Measurements from ENCODE around the gene SHD.

The SHD gene

DNA sequence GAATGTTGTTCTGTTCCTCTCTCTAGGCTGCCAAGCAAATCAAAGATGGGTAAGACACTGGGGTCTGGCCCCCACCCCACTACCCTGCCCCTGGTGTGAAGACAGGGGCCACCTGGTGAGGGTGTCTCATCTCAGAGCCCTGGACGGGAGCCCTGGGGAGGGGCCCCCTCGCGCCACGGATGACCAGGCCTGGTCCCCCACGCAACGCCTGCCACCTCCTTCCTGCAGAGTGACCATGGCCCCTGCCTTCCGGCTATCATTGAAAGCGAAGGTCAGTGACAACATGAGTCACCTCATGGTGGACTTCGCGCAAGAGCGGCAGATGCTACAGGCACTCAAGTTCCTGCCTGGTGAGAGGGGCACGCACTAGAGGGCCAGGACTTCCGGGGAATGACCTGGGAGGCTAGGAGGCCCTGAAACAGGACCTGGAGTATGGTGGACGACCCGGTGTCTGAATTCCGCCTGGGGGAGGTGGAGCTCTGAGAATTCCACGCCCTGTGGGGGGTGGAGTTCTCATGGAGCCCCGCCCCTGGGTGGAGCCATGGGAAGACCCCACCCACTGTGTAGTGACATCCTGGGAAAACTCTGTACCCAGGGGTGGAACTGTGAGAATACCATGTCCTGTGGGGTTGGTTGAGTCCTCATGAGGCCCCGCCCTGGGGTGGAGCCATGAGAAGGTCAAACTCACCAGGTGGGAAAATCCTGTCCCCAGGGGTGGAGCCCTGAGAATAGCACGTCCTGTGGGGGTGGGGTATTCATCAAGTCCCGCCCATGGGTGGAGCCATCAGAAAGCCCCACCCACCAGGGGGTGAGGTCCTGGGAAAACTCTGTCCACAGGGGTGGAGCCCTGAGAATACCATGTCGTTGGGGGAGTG is 31.4 kb downstream of the SHD start:
- H3K27me3 ChIP-seq (replicated peaks; ENCODE audit: control insufficient read depth, insufficient read depth, low read length, poor library complexity, severe bottlenecking) = no peaks in the 10 kb centered on the region
- no peak for DNase-seq
- H3K4me1 ChIP-seq (ENCODE audit: control insufficient read depth, insufficient read depth, low read length, poor library complexity, severe bottlenecking) = no peaks in the 10 kb centered on the region
- H3K4me3 ChIP-seq (ENCODE audit: insufficient read depth, low read depth, low read length, poor library complexity, severe bottlenecking) = no peak overlapping the region
- H3K36me3 ChIP-seq (ENCODE audit: control insufficient read depth, insufficient read depth, low read length) = no peaks in the 10 kb centered on the region
- no peaks in the 10 kb centered on the region for H3K9me3 ChIP-seq (ENCODE audit: control insufficient read depth, low read length)
- no peak overlapping the region for H3K27ac ChIP-seq (ENCODE audit: insufficient read depth, low read length, poor library complexity, severe bottlenecking)

DNA sequence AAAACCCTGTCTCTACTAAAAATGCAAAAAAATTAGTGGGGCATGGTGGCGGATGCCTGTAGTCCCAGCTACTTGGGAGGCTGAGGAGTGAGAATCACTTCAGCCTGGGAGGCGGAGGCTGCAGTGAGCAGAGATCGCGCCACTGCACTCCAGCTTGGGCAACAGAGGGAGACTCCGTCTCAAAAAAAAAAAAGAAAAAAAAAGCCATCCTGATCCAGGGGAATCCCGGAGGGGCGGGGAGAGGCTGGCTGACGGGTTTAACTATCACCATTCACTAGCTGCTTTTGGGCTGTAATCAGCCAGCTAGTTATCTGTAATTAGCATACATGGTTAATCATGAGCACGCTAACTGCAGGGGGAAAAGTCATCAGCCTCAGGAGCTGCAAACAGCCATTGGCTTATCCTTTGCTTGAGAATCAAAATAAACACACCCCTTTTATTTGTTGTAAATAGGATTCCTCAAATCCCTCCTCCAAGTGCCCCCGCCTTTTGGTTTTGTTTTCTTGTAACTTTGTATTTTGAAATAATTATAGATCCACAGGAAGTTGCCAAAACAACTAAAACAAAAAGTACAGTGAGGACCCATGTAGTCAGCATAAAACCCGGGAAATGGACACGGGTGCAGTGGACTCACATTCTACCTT is 34.9 kb downstream of the SHD start:
- no peak for DNase-seq
- Histone ChIP-seq H3K27me3 (replicated peaks; ENCODE audit: control insufficient read depth, insufficient read depth, low read length, poor library complexity, severe bottlenecking) (no peaks in the 10 kb centered on the region), H3K4me3 (ENCODE audit: insufficient read depth, low read depth, low read length, poor library complexity, severe bottlenecking) (no peak overlapping the region), H3K4me1 (ENCODE audit: control insufficient read depth, insufficient read depth, low read length, poor library complexity, severe bottlenecking) (no peaks in the 10 kb centered on the region), H3K27ac (ENCODE audit: insufficient read depth, low read length, poor library complexity, severe bottlenecking) (no peak overlapping the region), H3K9me3 (ENCODE audit: control insufficient read depth, low read length) (no peaks in the 10 kb centered on the region), H3K36me3 (ENCODE audit: control insufficient read depth, insufficient read depth, low read length) (no peaks in the 10 kb centered on the region)

DNA sequence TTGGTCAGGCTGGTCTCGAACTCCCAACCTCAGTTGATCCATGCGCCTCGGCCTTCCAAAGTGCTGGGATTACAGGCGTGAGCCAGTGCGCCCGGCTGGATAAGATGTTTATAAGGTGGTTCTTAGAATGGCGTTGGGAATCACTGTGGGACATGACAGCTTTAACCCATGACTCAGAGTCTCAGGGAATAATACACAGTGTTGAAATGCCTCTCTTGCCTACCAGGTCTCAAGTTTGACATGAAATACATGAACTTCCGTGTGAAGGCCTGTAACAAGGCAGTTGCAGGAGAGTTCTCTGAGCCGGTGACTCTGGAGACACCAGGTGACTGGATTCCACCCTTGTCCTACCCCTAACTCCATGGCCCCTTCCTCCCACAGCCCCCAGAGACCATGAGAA is 37.9 kb downstream of the SHD start:
- DNase-seq = no peak
- H3K4me1 ChIP-seq (ENCODE audit: control insufficient read depth, insufficient read depth, low read length, poor library complexity, severe bottlenecking) = no peaks in the 10 kb centered on the region

DNA sequence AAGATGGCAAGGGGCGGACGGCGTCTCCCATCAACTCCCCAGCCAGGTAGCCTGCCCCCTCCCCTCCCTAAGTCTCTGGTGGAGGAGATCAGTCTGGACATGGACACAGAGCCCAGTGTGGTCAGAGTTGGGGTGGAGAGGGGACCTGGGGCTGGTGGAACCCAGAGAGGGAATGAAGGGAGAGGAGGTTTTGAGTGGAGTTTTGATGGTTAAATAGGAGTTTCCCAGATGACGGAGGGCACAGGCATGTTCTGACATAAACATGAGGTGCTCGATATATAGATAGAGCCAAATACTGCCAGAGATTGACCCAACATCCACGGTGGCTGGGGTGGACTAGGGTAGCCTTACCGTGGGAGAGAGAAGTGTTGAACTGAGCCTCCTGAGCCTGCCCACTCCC is 39.4 kb downstream of the SHD start:
- H3K4me3 ChIP-seq (ENCODE audit: insufficient read depth, low read depth, low read length, poor library complexity, severe bottlenecking) = no peak overlapping the region
- H3K36me3 ChIP-seq (ENCODE audit: control insufficient read depth, insufficient read depth, low read length) = no peaks in the 10 kb centered on the region
- H3K4me1 ChIP-seq (ENCODE audit: control insufficient read depth, insufficient read depth, low read length, poor library complexity, severe bottlenecking) = no peaks in the 10 kb centered on the region
- H3K27me3 ChIP-seq (replicated peaks; ENCODE audit: control insufficient read depth, insufficient read depth, low read length, poor library complexity, severe bottlenecking) = no peaks in the 10 kb centered on the region
- H3K9me3 ChIP-seq (ENCODE audit: control insufficient read depth, low read length) = no peaks in the 10 kb centered on the region
- H3K27ac ChIP-seq (ENCODE audit: insufficient read depth, low read length, poor library complexity, severe bottlenecking) = no peak overlapping the region
- DNase-seq = no peak

More for the DNA sequence above, 37.9 kb downstream of the SHD start:
- Histone ChIP-seq H3K9me3 (ENCODE audit: control insufficient read depth, low read length) (no peaks in the 10 kb centered on the region), H3K27ac (ENCODE audit: insufficient read depth, low read length, poor library complexity, severe bottlenecking) (no peak overlapping the region), H3K27me3 (replicated peaks; ENCODE audit: control insufficient read depth, insufficient read depth, low read length, poor library complexity, severe bottlenecking) (no peaks in the 10 kb centered on the region), H3K4me3 (ENCODE audit: insufficient read depth, low read depth, low read length, poor library complexity, severe bottlenecking) (no peak overlapping the region), H3K36me3 (ENCODE audit: control insufficient read depth, insufficient read depth, low read length) (no peaks in the 10 kb centered on the region)

DNA sequence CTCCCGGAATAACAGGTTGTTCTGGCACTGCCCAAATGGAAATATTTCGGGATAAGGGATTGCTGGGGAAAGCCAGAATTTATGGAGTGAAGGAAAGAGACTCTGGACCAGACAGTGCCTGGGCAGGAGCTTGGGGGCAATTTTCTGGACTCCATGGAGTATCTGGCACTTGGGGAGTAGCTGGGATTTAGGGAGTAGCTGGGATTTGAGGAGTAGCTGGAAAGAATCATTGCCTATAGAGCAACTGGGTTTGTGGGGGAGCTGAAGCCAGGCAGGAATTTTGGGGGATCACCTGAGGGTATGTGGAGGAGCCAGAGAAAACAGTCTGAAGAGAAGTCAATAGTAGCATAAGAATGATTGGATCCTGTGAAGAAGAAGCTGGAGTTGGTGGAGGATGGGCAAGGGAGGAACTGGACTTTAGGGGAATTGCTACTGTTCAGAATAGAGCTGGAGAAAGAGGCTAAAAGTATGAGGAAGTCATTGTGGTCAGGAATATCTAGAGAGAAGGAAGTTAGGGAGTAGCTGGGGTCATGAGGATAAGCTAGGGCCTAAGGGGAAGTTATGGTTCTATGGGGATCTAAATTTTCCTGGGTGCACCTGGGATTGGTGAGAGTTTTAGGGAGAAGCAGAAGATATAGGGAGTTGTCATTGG is 40.1 kb downstream of the SHD start:
- Histone ChIP-seq H3K9me3 (ENCODE audit: control insufficient read depth, low read length) (no peaks in the 10 kb centered on the region), H3K27me3 (replicated peaks; ENCODE audit: control insufficient read depth, insufficient read depth, low read length, poor library complexity, severe bottlenecking) (no peaks in the 10 kb centered on the region), H3K36me3 (ENCODE audit: control insufficient read depth, insufficient read depth, low read length) (no peaks in the 10 kb centered on the region), H3K27ac (ENCODE audit: insufficient read depth, low read length, poor library complexity, severe bottlenecking) (no peak overlapping the region), H3K4me3 (ENCODE audit: insufficient read depth, low read depth, low read length, poor library complexity, severe bottlenecking) (no peak overlapping the region), H3K4me1 (ENCODE audit: control insufficient read depth, insufficient read depth, low read length, poor library complexity, severe bottlenecking) (no peaks in the 10 kb centered on the region)
- DNase-seq = no peak

DNA sequence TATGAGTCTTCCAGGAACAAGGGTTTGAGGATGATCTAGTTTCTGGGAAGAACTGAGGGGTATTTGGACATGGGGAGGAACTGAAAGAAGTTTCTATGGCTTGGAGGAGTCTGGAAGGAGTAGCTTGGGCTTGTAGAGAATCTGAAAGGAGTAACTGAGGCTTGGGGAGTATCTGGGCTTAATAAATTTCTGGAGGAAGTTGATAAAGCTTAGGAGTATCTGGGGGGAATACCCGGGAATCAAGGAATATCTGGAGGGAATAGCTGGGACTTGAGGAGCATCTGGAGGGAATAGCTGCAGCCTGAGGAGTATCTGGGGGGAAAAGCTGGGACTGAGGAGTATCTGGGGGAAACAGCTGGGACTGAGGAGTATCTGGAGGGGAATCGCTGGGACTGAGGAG is 41.4 kb downstream of the SHD start:
- Histone ChIP-seq H3K4me3 (ENCODE audit: insufficient read depth, low read depth, low read length, poor library complexity, severe bottlenecking) (no peak overlapping the region), H3K36me3 (ENCODE audit: control insufficient read depth, insufficient read depth, low read length) (no peaks in the 10 kb centered on the region), H3K4me1 (ENCODE audit: control insufficient read depth, insufficient read depth, low read length, poor library complexity, severe bottlenecking) (no peaks in the 10 kb centered on the region), H3K27ac (ENCODE audit: insufficient read depth, low read length, poor library complexity, severe bottlenecking) (no peak overlapping the region), H3K27me3 (replicated peaks; ENCODE audit: control insufficient read depth, insufficient read depth, low read length, poor library complexity, severe bottlenecking) (no peaks in the 10 kb centered on the region), H3K9me3 (ENCODE audit: control insufficient read depth, low read length) (no peaks in the 10 kb centered on the region)
- no peak for DNase-seq

DNA sequence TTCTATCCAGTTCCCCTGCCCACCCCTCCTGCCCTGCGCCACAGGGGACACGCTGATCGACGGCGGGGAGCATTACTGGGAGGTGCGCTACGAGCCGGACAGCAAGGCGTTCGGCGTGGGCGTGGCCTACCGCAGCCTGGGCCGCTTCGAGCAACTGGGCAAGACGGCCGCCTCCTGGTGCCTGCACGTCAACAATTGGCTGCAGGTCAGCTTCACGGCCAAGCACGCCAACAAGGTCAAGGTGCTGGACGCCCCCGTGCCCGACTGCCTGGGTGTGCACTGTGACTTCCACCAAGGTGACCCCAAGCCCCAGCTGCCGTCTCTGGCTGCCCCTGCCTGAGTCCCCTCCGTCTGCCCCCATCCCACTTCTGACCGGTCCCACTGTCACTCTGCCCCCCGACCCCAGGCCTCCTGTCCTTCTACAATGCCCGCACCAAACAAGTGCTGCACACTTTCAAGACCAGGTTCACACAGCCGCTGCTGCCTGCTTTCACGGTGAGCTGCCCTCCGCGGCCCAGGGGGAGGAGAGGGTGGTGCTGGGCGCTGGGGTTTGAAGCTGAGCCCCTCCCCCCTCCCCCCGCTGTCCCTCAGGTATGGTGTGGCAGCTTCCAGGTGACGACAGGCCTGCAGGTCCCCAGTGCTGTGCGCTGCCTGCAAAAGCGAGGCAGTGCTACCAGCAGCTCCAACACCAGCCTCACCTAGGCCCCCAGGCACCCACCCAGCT is 44.0 kb downstream of the SHD start:
- Histone ChIP-seq H3K27me3 (replicated peaks; ENCODE audit: control insufficient read depth, insufficient read depth, low read length, poor library complexity, severe bottlenecking) (no peaks in the 10 kb centered on the region), H3K4me3 (ENCODE audit: insufficient read depth, low read depth, low read length, poor library complexity, severe bottlenecking) (no peak overlapping the region), H3K4me1 (ENCODE audit: control insufficient read depth, insufficient read depth, low read length, poor library complexity, severe bottlenecking) (peaks cover 13% of the 10 kb centered on the region), H3K36me3 (ENCODE audit: control insufficient read depth, insufficient read depth, low read length) (no peaks in the 10 kb centered on the region), H3K27ac (ENCODE audit: insufficient read depth, low read length, poor library complexity, severe bottlenecking) (no peak overlapping the region), H3K9me3 (ENCODE audit: control insufficient read depth, low read length) (no peaks in the 10 kb centered on the region)
- no peak for DNase-seq

DNA sequence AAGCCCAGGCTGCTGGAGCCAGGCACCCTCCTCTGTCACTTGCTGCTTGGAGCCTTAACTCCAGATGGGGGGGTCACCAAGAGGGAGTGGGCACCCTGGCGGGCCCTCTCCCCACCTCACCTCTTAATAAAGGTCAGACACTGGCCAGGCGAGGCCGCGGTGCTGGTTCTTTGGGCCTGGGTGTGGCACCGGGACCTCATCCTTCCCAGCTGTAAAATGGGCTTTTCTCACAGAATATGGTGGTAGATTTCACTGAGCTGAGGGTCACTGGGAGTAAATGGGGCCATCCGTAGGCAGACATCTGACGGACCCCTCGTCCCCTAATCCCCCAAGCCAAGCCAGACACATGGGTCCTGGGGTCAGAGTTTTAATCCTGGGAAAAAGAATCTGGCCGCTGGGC is 44.6 kb downstream of the SHD start:
- H3K27ac ChIP-seq (ENCODE audit: insufficient read depth, low read length, poor library complexity, severe bottlenecking) = no peak overlapping the region
- no peak overlapping the region for H3K4me3 ChIP-seq (ENCODE audit: insufficient read depth, low read depth, low read length, poor library complexity, severe bottlenecking)
- H3K4me1 ChIP-seq (ENCODE audit: control insufficient read depth, insufficient read depth, low read length, poor library complexity, severe bottlenecking) = peaks cover 16% of the 10 kb centered on the region
- no peaks in the 10 kb centered on the region for H3K9me3 ChIP-seq (ENCODE audit: control insufficient read depth, low read length)
- no peak for DNase-seq
- H3K27me3 ChIP-seq (replicated peaks; ENCODE audit: control insufficient read depth, insufficient read depth, low read length, poor library complexity, severe bottlenecking) = no peaks in the 10 kb centered on the region
- no peaks in the 10 kb centered on the region for H3K36me3 ChIP-seq (ENCODE audit: control insufficient read depth, insufficient read depth, low read length)

DNA sequence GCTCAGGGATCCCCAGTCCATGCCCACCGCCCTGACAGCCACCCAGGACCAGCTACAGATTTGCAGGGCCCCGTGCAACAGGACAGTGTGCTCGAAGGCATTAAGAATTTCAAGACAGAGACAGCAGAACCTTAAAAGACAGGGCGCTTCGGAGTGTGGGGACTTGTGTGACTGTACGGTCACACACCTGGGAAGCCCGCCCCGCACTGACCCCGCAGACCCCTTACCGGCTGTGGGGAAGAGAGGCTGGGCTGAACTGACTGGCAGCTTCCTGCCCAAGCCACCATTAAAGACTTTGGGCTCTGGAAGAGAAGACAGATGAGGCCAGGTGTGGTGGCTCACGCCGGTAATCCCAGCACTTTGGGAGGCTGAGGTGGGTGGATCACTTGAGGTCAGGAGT is 45.2 kb downstream of the SHD start:
- H3K36me3 ChIP-seq (ENCODE audit: control insufficient read depth, insufficient read depth, low read length) = no peaks in the 10 kb centered on the region
- no peaks in the 10 kb centered on the region for H3K9me3 ChIP-seq (ENCODE audit: control insufficient read depth, low read length)
- peaks cover 19% of the 10 kb centered on the region for H3K4me1 ChIP-seq (ENCODE audit: control insufficient read depth, insufficient read depth, low read length, poor library complexity, severe bottlenecking)
- no peak for DNase-seq
- H3K27ac ChIP-seq (ENCODE audit: insufficient read depth, low read length, poor library complexity, severe bottlenecking) = no peak overlapping the region
- H3K27me3 ChIP-seq (replicated peaks; ENCODE audit: control insufficient read depth, insufficient read depth, low read length, poor library complexity, severe bottlenecking) = no peaks in the 10 kb centered on the region
- H3K4me3 ChIP-seq (ENCODE audit: insufficient read depth, low read depth, low read length, poor library complexity, severe bottlenecking) = no peak overlapping the region

Measured in effector memory CD4-positive, alpha-beta T cell (primary cell).